T-helper 22 cell (primary cell): ENCODE results near the gene GHR.

Experiments used
- DNase-seq: peaks from one replicate; pipeline ENCODE4 v3.0.0-alpha.2; 2020; ENCODE audit warnings: low read depth

The GHR gene

DNA sequence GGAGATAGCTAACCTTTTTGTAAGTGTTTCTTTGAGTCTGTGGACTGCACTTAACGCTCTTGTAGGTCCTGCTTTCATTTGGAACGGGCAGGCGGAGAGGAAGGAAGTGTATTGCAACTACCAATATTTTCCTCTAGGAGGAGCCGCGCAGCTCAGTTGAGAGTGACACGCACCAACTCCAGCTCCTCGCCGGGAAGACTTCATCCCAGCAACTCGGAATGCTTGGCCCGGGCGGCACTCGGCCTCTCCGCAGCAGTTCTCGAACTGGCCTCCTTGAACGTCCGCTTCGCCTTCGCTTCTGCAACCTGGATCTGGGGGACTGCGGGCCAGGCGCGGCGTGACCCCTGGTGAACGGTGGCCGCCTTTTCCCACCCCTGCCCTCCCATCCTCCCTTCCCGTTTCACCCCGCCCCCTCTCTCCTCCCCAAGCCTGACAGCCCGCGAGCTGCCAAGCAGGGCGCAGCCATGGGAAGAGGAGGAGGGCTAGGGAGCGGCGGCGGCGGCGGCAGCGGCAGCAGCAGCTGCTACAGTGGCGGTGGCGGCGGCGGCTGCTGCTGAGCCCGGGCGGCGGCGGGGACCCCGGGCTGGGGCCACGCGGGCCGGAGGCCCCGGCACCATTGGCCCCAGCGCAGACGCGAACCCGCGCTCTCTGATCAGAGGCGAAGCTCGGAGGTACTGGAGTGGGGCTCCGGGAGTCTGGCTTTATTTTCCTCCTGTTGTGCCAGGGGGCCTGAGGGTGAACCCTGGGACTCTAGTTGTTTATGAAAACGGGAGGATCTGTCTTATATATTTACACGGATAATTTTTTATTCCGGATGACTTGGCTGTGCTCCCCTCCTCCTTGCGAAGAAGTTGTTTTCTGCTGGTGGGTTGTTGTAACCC lies at the start of gene GHR:
Gene GHR, plus strand, starts transcription at position 155 of the 881 bp plus-strand sequence. CDS start 142,436 bp downstream, outside the sequence.
- no peak for DNase-seq

DNA sequence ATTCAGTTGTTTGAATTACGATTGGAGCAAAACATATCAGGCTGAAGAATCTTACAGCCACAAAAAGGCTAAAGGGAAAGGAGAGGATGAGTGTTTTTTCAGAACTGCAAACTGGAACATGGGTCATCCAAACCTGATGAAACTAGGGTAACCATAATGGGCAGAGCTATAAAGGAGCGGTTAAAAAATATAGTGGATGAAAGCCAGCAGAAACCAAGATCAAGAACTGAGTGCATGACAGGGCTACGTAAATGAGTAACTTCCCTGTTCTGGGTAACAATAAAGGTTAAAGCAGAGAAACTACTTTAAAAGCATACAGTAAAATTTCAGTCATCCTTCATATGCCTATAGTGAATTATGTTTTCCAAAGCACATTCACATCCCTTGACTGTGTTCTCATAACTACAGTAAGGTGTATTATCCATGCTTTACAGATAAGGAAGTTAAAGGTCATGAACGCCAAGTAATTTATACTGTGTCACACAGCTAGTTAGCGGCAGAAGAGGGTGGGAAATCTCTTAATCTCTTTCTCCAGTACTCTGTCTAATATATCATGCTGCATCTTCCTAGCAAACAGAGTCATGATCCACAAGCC lies 48.5 kb upstream of the GHR start:
- no peak for DNase-seq

DNA sequence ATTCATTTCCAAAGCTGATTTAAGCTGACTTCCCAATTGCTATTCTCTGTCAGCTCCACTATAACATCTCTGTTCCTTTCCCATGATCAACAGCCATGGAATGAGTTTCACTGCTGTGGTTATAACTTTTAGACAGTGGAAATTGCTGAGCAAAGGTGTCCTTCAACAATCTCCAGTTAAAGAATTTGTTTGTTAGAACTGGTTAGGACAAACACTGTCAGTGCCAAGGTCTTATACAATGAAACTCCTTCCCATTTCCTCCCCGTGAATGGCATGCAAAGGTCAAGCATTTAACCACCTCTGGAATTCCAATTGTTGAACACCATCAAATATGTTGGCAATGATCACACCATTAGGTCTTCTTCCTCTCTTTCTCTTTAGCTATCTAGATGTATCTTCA lies 45.7 kb upstream of the GHR start:
- DNase-seq = no peak

DNA sequence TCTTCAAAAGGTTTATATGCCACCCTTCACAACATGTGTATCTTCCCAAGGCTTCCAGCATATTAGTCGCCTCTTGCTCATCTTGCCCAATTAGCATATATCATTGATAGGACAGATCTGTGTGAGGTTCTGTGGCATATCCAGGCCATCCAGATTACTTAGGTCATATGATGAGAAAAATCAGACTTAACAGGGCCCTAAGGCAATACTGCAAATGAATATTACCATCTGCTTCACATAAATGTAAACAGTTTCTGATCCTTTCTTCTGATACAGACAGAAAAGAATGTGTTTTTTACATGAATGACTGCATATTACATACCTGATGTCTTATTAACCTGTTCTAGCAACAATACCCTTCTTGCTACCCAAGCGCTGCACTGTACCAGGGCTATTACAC lies 41.3 kb upstream of the GHR start:
- no peak for DNase-seq

DNA sequence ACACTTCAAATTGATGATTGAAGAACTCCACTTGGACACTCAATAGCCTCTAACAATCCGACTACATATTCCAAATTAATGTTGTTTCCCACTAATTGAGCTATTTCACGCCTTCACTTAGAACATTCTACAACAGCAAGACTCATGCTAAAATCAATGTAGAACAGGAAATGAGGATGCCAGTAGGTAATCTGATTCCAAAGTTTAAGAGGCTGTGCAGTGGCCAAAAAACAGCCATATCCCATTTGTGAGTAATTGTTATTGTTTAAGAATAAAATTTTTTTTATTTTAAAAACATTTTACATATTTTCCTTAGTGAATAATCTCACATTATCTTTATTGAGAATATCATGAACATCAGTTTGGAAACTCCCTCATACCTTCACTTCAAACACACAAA lies 35.7 kb upstream of the GHR start:
- no peak for DNase-seq

DNA sequence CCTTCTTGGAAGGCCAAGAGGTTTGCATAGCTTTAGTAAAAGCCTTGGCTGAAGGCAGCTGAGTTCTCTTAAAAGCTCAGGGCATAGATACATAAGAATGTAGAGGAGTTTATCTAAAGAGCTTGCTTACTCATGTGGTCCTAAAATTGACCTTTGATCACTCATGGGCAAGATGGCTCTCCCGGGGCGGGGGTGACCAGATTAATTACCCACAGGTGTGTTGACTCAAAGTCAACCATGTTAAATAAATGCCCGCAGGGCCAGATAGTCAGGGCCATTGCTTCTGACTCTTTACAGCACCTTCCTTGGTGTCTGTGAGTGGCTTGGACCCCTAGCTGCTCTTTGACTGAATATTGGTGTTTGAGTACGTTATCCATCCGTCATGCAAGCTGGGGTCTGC lies 33.1 kb upstream of the GHR start:
- DNase-seq = no peak

DNA sequence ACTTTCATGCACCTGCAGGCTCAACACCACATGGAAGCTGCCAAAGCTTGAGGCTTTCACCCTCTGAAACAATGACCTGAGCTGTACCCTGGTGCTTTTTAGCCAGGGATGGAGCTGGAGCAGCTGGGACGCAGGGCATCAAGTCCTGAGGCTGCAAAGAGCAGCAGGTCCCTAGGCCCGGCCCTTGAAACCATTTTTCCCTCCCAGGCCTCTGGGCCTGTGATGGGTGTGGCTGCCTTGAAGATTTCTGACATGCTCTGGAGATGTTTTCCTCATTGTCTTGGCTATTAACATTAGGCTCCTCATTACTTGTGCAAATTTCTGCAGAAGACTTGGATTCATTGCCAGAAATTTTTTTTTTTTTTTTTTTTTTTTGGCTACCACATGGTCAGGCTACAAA lies 30.3 kb upstream of the GHR start:
- DNase-seq = no peak

DNA sequence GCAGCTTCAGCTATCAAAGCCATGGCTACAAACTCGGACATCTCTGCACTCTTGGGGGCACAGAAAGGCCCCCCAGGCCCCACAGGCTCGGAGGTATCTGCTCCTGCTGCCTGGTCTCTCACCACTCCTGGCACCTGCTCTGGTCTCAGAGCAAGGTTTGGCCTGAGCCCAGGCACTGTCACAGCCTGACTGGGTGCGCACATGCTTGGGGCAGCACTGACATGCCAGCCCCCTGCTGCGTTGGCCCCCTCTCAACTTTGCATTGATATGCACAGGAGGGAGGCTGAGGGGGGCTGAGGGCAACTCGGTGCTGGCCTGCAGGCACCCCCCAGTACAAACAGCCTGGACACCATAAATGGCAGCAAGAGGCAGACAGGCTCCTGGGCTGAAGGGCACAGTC lies 27.1 kb upstream of the GHR start:
- DNase-seq = no peak

DNA sequence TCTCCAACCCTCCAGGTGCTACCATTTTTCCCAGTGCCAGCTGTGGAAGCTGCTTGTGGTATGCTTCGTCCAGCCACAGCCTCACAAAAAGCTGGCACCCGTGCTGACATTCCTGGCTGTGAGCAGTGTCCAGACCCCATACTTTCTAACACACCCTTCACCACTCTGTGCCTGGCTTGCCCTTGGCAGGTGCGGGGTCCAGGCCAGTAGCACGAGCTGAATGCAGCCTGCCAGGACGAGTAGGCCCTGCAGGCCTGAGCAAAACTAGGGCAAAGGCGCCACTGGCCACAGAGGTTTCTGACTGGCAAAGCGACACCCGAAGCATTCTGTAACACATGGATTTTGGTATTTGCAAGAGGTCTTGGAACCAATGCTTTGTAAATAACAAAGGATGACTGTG lies 26.0 kb upstream of the GHR start:
- DNase-seq = no peak

DNA sequence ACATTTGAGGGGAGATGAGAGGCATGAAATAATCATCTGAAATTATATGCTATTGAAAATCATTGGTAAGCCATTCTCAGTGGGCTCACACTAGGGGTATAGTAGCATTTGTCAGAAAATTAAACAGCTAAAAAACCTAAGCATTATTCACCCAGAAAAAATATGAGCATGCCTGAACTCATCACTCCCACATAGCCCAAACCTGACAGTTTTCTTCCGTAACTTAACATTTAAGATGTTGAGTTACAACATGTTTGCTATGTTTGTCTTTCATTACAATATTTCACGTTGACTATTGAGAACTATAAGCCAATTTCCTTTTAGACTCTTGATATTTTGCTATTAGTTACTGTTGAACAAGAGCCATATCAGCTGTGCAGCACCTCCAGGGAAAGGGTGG lies 23.5 kb upstream of the GHR start:
- DNase-seq = no peak

DNA sequence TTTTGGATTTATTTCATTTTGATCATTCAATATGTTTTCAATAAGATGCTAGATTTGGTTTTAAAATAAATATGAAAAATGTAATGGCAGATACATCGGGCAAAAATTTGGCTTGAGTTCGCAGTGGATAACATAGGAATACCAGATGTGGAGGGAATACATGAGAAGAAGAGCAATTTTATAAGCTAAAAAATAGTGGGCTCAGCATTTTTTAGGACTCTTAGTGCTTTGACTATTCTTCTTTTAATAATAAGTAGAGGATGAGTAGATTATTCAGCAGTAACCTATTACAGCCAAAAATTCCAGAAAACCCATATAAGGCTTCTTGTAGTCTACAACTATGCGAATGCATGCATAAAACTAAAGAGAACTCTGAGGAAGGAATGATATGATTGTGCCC lies 22.8 kb upstream of the GHR start:
- no peak for DNase-seq

DNA sequence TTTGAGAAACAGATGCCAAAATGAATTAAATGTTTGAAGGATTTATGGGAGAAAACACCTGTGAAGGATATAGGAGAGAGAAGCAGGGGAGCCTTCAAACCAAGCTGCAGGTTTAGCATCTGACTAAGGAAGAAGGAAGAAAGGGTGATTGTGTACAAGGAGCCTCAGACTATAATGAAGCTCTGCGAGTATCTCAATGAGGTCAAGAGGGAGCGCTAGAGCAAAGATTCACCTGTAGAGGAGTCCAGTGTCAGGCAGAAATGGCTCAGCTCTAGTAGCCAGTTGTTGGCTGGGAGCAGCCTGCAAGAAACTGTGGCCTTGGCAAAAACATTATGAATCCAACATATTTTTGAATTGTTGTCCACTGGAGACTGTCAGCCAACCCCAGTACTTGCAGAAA lies 20.0 kb upstream of the GHR start:
- no peak for DNase-seq

DNA sequence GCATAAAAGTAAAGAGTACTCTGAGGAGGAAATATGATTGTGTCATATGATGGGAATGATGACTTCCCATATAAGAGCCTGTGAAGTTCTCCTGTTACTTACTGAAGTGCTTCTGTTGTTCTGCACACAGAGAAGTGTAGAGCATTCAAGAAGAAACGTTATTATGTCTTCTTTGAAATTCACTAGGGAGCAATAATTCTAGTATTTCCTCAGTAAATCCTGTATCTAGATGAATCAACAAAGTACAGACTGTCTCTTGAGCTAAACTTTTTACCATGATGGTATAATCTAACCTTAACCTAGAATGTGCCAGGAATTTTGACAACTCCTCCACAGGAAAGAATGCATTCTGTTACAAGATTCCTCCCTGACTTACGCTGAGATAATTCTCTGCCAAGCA lies 18.9 kb upstream of the GHR start:
- DNase-seq = no peak

DNA sequence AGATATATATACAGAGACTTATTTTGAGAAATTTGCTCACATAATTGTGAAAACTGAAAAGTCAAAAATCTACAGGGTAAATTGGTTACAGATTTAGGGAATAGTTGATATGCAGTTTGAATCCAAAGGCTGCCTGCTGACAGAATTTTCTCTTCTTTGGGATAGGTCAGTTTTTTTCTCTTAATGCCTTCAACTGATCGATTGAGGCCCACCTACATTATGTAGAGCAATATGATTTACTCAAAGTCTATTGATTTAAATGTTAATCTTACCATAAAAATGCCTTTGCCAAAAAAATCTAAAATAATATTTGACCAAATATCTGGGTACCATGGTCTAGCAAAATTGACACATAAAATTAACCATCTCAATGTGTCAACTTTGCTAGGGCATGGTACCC lies 3.9 kb upstream of the GHR start:
- no peak for DNase-seq

DNA sequence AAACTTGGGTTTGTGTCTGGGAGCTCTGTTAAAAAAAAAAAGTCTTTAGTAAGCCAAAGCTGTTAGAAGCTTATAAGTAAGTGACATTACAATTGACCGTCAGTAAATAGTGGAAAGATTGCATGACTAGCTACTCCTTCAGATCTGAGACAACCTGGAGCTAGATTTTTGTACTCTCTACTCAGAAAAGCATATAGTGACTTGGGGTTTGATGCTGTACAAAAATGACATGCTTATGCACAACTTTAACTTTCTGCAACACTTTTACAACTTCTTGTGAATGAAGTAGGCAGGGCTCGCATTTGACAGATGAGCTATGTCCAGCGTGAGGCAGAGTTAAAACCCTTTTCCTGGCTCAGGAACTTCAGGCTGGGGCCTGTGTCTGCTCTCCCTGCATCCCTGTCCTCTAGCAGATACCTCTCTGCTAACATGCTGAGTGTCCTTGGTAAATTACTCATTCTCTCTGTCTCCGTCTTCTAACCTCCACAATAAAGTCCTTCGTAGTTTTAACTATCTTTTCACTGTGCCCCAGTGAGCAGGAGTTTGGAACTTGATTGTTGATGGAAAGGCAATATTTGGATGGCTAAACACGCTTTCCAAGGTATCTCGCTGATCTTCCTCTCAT lies 471 bp upstream of the GHR start:
- no peak for DNase-seq

DNA sequence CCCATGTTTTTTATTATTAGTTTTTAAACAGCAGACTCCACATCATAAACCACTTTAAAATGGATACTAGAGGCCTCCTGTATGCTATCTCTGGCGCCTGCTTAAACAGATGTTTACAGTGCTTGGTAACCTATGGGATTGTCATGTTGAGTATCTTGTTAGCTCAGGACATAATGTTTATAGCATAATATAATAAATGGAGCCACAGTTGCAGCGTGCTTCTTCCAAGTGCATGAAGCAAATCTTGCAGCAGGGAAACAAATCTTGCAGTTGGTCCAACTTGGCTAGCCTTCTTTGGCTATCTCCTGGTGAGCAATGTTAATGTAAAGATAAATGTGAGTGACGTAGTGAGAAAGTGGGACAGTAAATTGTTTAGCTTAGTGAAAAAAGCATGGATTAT lies 2.8 kb downstream of the GHR start:
- no peak for DNase-seq

DNA sequence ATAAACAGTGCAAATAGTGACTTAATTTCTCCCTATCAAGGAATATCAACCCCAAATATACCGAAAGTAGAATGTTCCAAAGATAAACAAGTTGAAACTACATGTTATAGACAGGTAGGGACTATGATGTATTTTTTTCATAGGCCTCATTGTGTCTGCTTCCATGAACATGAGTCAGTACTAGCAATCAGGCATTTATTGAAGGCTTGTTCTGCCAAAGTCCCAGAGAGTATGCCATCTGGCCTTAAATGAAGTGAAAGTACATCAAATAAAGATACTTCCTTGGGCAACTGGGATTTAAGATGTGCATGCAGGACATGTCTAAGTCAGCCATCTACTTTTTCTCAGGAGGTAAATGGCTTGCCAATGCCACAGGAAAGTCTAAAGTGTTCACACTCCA lies 6.5 kb downstream of the GHR start:
- no peak for DNase-seq

DNA sequence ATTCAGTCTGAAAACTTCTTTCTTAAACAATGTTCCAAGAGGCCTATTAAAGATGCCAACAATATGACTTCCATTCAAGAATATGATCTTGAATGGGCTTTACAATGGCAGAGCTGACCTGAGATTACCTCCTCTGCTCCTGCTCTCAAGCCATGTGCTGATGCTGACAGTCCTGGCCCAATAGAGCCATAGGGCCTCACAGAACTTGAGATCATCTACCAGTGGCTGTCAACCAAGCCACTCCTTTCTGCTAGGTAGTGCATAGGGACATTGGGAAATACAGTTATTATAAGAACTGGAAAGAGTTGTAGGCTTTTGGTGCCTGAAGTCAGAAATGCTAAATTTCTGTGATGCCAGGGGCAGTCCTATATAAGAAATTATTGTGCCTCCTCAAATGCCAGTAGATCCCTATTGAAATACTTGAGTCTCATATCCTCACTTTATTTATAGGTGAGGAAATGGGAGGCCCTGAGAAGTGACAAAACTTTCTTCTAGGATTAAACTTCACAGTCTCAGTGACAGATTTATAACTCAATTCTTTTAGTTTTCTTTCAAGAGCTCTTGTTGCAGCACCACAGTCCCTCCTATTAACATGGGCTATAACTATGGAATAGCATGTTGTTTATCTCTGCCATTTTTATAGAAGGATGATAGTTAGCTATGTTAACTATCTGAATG lies 10.9 kb downstream of the GHR start:
- DNase-seq = no peak

DNA sequence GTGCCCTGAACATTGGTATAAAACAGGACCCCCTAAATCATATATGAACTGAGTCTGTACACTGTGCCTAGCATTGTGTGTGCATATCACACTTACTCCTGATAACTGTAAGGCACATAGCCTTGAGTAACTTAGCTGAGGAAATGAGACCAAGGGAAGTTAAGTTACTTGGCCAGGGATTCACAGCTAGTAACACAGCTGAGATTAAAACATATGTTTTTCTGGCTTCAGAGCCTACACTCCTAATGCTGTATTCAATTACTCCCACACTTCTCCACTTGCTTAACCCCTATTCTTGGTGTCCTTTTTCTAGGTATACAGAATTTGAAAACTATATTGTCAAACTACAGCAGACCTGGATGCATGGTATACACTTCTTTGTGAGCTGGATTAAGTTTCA lies 12.8 kb downstream of the GHR start:
- DNase-seq = no peak

DNA sequence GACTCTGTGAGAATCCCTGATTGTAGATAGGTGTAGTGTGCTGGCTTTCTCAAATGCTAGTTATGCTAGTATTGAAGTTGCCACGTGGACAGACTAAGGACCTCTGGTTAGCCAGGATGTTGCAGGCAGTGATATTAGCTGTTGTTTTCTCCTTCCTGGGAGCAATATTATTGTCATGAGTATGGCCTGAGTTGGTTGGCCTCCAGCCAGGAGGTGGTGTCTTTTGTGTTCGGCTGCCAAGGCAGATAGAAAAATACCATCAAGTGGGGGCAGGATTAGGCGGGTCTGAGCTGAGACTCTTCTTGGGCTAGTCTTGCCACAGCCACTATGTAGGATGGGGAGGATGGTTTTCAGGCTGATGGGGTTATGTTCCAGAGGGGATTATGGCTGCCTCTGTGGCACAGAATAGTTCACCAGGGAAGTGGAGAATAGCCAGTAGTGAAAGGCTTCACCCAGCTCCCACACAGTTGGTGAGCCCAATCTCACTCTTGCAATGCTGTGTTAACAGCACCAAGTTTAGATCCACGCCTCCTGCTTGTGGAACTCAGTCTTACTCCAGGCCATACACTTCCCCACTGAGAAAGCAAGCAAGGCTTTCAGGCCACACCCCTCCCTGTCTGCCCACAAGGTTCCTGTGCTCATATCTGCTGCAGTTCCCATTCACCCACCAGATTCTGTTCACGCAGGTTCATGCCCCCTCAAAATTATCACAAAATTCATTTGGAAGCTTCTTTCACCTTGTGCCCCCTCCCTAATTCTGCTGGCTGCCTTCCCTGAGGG lies 31.2 kb downstream of the GHR start:
- no peak for DNase-seq

DNA sequence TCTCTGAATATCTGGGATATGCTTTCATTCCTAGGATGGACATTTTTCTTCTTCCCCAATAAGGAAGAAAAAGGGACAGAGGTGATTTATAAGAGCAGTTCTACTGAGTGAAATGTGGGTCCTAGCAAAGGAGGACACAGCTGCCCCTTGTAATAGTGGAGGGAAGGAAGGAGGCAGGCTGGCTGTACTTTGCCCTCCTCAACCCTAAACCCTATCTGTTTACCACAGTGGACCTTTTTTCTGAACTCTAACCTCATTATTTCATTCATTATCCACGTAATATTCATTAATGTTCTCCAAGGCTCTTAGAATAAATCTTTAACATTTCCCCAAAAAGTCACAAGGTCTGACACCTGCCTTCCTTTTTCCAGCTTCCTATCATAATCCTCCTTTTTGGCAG lies 37.8 kb downstream of the GHR start:
- no peak for DNase-seq

DNA sequence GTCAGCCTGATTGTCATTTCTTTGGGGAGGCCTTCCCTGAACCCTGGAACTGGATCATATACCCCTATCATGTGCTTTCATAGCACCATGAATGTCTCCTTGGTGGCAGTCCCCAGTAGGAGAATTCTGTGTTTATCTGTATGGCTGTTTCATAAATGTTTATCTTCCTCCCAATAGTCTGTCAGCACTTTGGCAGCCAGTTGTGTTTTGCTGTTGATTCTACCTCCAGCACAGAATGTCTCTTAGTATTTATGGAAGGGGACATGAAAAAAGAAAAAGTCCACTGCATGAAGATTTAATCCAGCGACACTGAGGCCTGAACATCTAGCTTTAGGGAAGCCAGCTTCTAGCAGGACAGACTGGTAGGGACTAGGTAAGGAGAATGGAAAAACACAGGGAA lies 38.3 kb downstream of the GHR start:
- no peak for DNase-seq
